Fibroblast of pulmonary artery (primary cell): ENCODE measurements around the gene CACNA1C.
A peak's percentile ranks its signal among the peaks of the same experiment; 100 is the strongest.

ENCODE experiments used
- DNase-seq: peaks from one replicate; pipeline ENCODE4 v3.0.0-alpha.2; 2010; ENCODE audit warnings: low read depth
- H3K4me3 ChIP-seq: replicated peaks from 2 replicates; pipeline ENCODE4 v1.5.1; 2011; ENCODE audit warnings: low read depth, mild to moderate bottlenecking, control low read depth, low read length, moderate library complexity
- CTCF ChIP-seq: IDR thresholded peaks from 2 replicates; pipeline ENCODE4 v1.5.1; 2011; ENCODE audit warnings: mild to moderate bottlenecking, control low read depth, low read length, inconsistent platforms; ENCODE audit errors: missing control alignments

The CACNA1C gene

DNA sequence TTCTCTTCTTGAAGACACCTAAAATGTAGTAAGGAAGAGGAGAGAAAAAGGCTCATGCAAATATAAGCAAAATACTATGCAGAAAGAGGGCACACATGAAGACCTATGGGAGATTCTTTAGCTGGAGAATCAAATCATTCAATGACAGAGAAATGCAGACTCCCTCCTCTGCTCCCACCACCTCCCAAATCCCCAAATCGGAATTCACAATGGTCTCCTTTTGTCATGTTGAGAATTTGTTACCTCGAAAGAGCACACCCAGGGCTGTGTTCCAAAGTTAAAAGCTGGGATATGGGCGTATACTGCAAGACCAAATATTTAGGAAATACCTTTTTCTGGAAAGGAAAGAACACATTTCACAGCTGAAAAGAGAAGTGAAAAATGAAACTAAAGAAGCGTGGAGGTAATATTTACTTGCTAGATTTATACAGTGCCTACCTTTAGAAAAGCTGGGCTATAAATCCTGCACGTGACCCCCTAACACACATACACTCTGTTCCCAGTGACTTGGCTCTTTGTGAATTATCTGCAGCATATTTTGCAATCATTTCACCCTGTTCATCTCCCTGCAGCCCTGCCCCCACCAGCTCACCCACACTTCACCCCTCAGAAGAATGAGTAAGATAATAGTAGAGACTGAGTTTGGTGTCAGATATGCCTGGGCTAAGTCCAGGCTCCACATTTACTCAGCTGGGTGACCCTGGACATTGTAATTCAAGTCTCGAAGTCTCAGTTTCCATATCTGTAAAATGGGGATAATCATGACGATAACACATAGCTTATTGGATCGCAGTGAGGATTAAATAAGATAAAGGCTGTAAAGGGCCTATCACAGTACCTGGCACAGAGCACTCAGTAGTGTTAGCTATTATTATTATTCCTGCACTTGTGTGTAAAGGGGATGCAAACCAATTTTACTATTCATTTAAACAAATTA lies 2.9 kb upstream of the CACNA1C start:
- DNase-seq = no peak
- H3K4me3 ChIP-seq = no peak overlapping the region
- TF ChIP-seq CTCF = no peak

GRCh38 chr12:2051700-2052621 lies 826 bp upstream of the CACNA1C start:
- no peak for TF ChIP-seq CTCF
- peak overlapping the region; percentile 19 for H3K4me3 ChIP-seq
- no peak for DNase-seq

DNA sequence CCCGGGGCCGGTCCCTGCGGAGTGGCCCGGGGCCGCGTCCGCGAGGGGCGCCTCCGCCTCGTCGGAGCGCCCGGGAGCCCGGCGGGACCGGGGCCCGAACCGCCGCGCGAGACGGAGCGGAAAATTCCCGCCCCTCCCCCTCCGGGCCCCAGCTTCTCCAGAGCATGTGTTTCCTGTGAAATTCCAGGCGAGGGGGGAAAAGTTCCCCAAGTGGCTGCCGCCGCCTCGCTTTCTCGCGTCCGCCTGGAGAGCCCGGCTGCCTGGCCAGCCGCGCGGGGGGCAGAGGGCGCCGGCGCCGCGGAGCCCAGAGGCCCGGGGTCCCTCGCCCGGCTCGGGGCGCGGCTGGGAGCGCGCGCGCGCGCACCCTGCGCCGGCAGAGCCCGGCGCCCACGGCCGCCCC lies 904 bp downstream of the CACNA1C start:
- TF ChIP-seq CTCF = no peak
- no peak overlapping the region for H3K4me3 ChIP-seq
- no peak for DNase-seq

DNA sequence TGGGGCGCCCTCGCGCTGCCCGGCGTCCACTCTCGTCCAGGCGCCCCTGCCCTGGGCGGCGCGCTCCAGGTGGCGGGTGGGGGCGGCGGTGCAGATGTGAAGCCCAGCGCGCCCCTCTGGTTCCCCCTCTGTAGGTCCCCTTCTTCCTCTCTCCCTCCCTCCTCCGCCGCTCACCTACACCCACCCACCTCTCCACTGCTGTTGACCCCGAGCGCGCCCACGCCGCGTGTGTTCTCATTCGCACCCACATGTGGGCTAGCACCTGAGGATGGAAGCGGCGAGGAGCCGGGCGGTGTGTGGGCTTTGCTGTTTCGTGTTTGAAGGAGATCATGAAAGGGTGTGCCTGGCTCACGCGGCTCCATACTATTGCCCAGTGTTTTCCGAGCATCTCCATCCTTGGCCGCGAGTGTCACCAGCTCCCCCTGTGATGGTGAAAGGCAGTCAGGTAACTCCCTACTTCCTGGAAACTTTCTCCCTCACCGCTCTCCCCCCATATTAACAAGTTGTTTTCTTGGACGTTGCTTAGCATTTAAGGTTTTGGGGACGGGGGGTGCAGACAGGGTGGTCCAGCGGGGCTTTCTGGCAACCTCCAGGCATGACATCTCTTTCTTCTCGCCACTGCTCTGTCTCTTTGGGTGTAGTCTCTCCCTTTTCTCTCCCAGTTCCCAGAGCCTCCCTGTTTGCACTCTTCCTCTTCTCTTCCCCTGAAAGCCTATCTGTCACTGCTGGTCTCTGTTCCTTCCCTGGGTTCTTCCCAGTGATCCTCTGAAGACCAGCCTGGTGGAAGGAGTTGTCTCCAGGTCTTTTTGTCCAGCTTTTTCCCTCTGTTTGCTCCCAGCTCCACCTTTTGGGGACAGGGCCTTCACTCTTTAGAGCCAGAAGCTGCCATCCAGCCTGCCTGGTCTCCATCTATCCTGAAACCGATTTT lies 1.6 kb downstream of the CACNA1C start:
- H3K4me3 ChIP-seq = no peak overlapping the region
- DNase-seq = no peak
- no peak for TF ChIP-seq CTCF

DNA sequence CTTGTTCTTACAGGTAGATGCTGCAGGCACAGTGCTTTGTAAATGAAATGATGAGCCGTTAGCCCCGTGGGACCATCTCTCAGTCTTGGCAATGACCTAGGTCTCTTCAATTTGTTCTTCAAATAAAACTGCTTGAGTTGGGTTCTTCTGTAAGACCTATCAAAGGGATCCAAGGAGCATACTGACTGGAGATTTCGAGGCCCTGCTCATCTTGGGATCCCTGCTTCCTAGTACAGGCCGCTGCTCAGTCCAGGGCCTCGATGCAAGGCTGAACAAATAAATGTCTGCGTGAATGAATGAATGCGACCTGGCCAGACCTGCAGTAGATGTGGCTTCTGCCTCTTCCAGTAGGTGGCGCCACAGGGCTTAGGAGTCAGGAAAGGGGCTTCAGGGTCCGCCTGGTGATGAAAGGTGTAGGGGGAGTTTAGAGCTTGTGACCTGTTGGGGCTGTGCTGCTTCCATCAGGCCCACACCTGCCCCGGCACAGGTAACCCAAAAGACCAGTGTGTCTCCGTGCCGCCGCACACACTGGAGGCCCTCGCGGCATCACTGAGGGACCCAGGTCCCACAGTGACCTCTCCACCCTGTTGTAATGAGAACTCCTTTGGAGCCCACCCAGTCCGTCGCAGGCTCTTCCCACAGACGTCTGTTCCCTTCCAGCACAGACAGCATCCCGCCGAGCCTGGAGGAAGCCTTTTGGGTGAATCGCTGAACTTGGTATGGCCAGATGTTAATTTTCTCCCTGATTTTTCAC lies 4.4 kb downstream of the CACNA1C start:
- peak; percentile 66 for DNase-seq
- peak; percentile 86 for TF ChIP-seq CTCF
- H3K4me3 ChIP-seq = no peak overlapping the region
